Measurements from ENCODE around the gene EP400.
A peak's percentile ranks its signal among the peaks of the same experiment; 100 is the strongest.
"Not testable (repeated sequence)": the region's sequence is repeated elsewhere in the genome, so short reads cannot be mapped to it uniquely, and the experiment has no call there.

EP400 gene

DNA sequence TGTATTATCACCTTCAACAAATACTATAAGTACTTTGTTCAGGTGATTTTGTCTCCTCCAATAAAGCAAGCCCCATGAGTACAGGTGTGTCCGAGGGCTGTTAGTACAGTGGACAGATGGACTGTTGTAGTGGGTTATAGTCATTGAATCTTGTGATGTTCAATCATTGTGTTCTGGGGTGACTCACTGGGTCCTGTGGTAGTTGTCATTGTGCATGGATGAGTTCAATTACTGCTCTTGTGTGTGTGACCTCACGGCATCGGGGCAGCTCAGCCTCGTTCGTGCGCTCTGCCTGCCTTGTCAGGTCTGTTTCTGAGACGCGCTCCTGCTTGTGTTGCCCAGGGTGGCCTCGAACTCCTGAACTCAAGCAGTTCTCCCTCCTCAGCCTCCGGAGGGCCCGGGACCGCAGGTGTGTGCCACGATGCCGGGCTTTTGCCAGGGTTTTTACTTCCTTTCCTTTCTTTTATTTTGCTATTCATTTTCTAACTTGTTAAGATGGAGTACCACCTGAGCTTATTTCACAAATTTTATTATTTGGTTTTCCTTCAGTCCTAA lies 122.2 kb downstream of the EP400 start:
- no peak for DNase-seq

DNA sequence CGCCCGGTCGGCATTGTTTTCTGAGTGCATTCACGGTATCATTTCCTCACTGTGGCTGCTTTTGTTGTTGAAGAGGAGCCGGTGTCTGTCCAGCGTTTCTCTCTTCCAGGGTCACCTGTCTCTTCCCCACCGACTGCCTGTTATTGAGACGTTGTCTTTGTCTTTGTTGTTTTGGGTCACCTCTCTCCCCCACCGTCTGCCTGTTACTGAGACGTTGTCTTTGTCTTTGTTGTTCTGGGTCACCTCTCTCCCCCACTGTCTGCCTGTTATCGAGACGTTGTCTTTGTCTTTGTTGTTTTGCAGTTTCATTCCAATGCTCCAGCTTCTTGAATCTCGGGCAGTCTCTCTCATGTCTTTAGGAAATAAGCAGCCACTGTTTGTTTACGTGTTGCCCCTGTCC lies 124.5 kb downstream of the EP400 start:
- DNase-seq = no peak

DNA sequence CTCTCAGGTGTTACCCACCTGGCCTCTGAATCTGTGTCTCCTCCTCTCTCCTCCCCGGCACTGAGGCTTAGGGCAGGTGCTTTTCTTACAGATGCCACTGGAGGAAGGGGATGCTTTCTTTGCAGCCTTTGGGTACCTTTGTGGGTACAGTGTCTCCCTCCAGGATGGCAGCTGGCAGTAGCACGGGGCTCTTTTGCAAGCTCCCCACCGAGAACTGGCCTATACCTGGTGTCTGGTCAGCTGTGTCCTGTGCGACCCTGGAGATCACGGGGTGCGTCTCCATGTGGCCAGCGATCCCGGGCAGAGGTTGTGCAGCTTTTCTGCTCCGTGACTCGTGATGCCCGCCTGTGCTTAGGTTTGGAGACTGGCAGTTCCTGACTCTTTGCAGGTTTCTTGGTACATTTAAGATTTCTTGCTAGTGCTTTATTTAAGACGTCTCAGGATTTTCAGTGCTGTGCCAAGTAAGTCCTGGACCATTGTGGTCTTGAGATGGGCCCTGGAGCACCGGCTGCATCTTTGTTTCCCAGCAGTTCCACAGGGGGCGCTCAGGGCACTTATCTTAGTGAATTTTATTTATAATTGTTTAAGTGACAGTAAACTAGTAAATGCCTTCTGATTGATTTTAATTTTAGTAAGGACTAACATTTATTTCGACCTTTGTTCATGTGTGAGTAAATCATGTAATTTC lies 125.4 kb downstream of the EP400 start:
- DNase-seq = no peak

DNA sequence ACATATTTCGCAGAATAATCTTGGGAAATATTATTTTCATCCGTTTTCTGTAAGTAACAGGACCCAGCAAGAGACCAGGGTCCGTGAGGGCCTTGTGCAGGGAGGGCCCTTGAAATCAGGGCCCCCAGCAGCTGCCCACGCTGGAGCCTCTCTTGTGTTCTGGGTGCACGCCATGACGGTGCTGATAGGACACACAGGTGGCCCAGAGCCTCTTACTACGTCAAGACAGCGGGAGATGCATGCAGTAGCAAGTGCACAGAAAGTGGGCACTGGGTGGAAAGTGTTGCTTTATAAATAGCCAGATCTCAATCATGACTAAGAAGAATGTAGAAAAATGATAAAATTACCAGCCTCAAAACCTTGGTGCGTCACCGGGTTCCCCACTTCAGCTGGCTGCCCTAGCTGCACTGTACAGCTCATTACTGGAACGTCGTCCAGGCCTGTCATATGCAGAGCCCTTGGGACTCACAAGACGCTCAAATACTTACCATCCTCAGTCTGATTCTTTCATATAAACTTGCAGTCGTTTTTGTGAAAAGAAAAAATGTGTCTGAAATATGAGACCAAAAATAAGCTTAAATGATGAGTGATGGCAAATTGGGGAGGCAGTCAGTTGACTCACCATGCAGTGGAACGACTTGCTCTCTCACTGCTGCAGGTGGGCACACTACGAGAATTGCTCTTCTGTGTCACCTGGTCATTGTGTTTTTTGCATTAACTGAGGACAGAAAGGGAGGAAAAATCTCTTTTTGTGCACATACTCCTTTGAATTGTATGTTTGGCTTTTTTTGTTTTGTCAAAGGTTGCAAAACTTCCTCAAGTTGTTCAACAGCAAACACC lies 126.2 kb downstream of the EP400 start:
- DNase-seq = no peak

DNA sequence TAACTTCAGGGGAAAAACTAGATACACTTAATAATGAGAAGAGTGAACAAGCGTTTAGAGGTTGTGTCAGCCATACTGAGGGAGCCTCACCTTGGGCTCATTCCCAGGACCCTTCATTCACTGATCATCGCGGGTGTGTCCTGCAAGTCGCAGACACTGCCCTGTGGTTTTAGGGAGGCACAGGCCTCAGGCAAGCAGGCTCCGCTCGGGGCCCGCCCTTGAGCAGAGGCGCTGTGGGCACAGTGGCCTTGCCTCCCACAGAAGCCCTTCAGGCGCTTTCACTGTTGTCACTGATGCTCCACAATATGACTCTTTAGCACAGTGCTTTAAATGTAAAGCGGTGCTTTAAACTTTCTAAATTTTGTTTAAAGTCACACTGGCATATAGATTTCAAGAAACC lies 127.0 kb downstream of the EP400 start:
- no peak for DNase-seq

DNA sequence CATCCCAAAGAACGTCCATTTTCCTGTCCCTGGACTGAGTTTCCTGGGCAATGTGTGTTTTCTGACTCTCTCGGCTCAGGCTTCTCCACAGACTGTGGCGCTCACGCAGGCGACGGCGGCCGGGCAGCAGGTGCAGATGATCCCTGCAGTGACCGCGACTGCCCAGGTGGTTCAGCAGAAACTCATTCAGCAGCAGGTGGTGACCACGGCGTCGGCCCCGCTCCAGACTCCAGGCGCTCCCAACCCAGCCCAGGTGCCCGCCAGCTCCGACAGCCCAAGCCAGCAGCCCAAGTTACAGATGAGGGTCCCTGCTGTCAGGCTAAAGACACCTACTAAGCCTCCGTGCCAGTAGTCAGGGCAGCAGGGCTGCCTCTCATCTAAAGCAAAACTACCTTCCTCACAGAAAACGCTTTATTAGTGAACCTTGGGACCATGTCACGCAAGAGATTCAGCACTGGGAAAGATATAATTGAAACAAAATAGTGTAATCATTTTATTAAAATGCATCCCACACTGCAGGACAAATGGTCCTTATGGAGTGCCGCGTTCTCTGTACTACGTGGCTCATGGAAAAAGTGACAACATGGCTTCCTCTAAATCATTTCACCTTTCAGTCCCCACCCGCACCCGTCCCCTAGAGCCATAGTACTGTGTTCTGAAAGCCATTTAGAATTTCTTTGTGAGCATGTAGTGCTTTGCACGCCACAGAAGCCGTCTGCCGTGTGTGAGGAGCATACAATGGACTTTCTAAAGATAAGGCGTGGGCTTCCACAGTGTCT lies 127.8 kb downstream of the EP400 start:
- DNase-seq = no peak

DNA sequence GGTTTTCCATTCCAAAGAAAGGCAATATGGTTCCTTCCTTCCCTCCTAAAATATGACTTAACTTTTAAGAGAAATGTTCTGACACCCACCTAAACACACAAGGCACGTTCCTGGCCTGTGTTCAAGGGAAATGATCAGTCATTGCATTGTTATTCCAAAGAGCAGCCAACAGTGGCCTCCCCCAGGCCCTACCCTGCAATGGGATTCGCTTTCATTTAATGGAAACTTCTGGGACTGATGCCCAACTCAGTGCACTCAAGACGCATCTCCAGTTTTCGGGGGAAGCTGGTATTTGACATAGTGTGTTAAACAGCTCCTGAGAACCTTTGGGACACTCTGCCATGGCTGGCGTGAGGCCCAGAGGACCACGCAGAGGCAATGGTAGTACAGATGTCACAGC lies 128.4 kb downstream of the EP400 start:
- peak; percentile 56 for DNase-seq

DNA sequence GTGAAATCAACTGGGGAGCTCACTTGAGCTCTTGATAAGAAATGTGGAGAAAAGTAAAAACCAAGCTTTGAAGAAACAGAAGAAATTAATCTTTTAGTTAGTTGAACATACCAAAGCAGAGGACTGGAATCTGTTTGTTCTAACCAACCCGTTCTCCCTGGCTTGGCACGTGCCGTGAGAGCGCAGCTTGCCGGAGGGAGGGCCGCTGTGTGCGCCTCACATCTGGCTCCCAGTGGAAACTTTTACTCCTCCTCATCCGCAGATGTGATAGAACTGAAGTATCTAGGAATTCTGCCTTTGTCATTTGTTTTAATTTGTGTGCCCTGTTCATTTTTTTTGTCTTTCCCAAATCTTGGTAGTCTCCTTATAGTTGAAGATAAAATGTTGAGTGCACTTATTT lies 129.5 kb downstream of the EP400 start:
- no peak for DNase-seq

DNA sequence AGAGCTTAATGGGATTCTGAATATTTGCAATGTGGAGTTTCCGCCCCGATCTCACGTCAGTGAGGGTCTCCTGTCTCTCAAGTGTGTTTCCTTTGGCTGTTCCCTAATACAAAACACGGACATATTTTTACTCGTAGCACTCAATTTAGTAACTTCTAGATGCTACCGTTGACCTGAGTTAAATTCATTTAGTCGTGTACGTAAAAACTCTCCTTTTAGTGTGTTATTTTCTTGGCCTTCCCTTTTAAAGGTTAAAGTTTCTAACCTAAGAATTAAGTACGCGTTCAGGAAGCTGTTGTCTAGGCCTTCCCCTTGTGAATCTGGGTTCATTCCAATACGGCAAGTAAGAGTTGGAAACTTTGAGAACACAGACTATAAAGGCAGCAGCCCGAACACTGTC lies 130.0 kb downstream of the EP400 start:
- no peak for DNase-seq

DNA sequence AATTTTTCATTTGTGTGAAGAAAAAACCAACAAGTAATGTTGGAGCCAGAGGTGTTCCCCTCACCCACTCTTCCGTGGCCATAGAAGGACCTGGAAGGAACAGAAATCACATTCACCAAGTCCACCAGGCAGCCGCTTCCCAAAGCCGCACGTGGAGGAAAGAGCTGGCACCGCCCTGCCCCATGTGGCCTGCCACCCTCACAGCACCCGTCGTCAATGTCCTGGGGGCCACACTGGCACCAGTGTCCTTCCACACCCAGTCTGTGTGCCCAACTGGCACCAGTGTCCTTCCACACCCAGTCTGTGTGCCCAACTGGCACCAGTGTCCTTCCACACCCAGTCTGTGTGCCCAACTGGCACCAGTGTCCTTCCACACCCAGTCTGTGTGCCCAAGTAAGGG lies 130.8 kb downstream of the EP400 start:
- DNase-seq = not testable (repeated sequence)

DNA sequence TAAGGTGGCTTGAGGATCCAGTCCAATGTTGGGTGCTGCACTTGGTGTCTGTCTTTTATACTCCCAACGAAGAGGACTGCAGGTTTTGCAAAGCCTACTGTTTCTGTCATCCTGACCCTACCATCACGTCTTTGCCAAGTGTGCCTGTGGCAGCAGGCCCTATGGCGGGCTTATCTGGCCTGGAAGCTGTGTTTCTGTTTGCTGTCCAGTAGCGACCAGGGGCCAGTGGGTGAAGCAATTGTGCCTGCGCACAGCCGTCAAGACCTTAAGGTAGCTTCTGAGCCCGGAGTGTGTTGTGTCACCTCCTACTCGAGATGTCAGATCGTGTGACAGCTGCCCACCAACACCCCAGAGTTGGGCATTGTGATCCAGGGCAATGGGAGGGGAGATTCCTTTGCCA lies 131.7 kb downstream of the EP400 start:
- DNase-seq = no peak

DNA sequence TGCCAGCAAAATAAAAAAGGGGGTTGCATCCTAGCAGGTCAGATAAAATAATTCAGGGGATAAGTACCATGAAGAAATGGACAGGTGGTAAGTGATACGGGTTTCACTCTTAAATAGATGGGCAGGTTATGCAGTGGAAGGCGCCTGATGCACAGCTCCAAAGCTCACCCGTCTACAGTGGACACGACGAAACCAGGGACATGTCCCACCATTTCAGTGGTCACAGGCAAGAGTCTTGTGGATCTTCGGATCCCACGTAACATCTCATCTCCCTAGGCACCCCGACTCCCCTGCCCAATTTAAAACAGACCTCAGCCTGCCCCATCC lies 133.8 kb downstream of the EP400 start:
- DNase-seq = no peak

DNA sequence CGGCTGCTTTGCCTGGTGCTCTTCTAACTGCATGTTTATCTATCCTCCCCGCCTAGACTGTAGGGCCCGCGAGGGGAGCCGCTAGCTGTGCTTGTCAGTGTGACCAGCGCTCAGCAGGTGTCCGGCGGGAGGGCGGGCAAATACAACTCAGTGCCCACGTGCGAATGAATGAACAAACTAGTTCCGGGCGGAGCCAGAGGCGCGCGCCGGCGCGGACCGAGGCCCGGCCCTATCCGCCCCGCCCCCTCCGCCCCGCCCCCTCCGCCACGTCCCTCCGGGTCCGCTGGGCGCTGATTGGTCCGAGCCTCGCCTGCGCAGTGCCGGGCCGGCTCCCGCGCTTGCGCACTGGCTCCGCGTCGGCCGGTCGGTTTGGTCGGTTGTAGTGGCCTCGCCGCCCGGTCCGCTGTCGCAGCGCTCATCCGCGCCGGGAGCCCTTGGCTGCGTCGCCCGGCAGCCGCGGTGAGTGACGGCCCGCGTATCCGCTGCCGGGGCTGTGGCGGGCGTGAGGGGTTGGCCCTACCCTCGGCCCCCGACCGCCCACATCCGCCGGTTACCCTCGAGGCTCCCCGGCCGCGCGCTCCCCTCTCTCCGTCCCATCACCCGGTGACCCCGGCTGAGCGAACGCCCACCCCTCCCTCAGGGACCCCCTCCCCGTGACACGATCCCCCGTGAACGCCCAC lies 134.3 kb downstream of the EP400 start:
- DNase-seq = peak; percentile 94

DNA sequence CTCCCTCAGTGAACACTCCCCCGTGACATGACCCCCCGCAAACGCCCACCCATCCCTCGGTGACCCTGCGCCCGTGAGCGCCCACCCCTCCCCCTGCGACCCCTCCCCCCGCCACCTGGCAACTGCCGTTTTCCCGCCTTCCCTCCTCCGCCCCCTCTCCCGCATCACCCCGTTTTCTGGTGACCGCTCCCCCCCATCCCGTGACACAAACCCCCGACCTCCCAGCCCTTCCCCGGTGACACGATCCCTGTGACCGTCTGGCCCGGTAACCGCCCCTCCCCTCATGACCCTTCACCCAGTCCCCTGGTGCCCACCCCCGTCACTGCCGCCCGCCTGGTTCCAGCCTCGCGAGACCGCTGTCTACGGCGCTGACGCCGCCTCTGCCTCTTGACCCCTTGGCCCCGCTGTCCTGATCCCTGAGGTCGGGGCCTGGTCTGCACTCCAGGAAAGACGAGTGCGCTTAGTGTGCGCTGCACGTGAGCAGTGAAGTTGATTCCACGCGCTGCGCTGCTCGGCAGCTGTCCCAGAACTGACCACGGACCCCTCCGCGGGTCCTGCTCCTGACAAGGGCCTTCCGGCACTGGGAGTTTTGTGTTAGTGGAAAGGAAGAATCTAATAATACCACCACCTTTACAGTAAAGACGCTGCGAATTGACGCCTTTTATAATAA lies 135.0 kb downstream of the EP400 start:
- DNase-seq = peak; percentile 55

DNA sequence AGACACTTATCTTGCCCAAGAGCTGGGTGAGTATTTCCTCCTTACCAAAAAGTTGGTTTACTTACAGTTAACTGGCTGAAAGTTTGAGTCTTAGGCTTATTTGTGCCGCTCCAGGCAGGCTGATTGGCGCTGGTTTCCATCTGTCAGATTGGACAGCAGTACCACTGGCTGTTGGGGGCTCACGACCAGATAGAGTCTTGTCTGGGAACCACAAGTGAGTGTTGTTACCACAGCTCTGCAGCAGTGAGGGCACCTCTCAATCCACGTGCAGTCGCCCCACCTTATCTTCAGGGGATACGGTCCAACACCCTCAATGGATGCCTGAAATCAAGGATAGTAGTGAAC lies 135.5 kb downstream of the EP400 start:
- no peak for DNase-seq

DNA sequence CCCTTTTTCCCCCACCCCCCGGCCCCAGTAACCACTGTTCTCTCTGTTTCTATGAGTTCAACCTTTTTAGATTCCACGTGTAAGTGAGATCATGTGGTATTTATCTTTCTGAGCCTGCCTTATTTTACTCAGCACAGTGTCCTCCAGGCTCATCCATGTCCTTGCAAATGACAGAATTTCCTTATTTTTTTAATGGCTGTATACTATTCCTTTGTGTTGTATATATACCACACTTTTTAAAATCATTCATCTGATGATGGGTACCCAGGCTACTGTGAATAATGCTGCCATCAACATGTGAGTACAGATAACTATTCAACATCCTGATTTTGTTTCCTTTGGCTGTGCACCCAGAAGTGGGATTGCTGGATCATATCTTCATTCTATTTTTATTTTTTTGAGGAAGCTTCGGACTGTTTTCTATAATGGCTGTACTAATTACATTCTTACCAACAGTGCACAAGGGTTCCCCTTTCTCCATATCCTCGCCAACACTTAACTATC lies 139.7 kb downstream of the EP400 start:
- no peak for DNase-seq

DNA sequence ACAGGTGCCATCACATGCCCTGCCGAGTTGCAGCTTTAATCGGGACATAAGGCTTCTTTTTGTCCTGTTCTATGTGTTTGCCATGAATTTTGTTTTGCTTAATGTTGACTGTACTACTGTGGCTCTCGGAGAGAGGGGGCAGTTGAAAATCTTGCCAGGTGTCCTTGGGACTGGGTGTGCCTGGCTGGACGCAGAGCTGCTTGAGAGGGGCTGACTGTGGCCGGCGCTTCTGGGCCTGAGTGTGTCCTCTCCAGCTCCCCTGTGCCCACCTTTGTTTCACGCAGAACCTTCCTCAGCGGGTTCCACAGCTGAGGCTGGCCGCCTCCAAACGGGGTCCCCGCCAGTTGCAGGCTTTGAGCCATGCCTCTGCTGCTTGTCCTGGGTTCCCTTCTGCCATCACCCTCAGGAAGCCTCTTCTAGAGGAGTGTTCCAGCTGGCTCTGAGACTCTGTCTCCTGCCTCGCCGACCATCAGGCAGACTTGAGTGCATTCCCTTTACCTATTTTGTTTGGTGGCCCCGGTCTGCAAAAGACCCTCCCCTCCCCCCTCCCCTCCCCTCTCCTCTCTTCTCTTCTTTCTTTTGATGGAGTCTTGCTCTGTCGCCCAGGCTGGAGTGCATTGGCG lies 144.6 kb downstream of the EP400 start:
- no peak for DNase-seq

DNA sequence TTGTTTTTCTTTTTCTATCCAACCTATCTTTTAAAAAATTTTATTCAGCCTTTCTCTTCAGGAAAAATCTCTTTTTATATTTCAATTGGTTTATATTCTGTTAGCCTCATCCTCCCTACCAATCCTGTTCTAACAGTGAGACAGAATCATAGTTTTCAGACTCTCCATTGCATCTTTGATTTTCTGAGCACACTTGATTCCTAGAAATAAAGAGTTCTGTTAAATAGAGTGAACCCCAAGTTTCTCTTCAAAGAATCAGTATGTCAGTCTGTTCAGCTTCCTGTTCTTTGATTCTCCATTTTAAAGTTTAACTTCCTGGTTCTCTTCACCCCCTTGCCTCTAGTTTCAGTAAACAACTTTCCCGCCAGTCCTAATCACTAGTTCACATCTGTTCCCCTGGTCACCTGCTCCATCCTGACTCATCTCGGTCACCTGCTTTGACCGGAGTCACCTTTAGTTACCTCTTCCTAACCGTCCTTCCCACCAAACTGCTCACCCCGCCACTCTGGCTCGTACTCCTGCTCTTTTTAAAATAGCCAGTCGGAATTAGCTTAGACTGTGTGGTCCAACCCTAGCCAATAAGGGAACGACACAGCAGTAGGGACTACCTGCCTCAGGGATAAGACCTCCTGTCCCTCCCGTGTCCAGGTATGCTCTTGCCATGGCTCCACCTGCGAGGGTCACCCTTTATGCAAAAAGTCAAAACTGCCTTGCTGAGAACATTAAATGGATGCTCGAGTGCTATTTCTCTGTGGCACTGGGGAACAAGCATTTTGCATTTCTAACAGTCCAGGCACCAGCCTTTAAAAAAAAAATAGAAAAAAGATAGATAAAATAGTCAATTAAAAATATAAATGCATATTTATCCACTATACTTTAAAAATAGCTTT lies 146.0 kb downstream of the EP400 start:
- no peak for DNase-seq

DNA sequence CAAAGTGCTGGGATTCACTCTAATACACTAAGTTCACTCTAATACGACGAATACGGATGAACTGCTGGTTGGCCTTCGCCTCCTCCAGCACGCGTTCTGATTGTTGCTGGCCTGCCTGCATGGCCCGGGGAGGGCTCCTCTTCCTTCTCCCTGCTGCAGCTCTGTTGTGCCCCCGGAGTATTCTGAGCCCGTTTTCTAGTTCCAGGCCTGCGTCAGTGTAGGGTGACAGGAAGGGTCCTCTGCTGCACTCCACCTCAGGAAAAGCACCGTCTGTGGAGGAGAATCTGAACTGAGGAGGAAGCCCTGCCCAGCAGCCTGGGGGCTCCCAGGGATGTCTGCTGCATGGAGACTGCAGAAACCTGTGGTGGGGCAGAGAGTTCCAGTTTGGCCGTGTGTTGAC lies 150.0 kb downstream of the EP400 start:
- DNase-seq = no peak

DNA sequence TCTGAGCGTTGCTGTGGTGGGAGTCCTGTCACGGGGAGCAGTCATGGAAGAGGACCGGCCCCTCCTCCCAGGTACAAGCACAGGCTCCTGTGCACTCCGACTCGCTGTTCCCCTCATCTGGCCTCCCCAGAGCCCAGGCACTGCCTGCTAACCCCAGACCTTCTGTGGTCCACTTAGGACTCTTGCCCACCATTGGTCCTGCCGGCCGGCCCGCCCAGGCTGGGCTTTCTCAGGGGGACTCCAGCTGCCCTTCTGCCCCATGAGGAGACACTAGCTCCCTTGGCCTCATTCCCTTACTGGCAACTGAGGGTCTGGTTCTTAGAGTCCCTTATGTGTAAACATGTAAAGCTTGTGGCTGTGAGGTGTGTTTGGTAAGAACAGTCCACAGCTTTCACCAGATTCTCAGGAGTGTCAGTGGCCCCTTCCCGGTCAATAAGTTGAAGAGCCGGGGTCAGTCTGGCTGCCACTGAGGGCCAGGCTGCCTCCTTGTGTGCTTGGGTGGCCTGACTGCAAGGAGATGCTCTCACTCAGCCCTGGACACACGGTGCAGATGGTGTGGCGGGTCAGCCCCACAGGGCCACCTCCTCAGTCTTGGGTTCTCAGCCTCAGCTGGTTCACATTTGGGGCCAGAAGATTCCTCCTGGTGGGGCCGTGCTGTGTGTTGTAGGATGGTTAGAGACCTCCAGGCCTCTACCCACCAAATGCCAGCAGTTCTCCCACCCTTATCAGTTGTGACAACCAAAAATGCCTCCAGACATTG lies 150.7 kb downstream of the EP400 start:
- no peak for DNase-seq
